Tongue (tissue), 2 donors: Measurements from ENCODE around the gene OAF. TPM values are rescaled to one million over a fixed set of nuclear protein-coding genes. Genes with fewer than 3 reads are reported as not detected.
A peak's percentile ranks its signal among the peaks of the same experiment; 100 is the strongest.

Experiments
- DNase-seq: peaks from one replicate; pipeline ENCODE4 v3.0.0-alpha.2; 2015
- total RNA-seq: library from RNA; depleted of rRNA; stranded (reverse); fragments of >200 nt; gene quantifications from one replicate; pipeline ENCODE4 v1.2.3, GENCODE V29; 2014

Gene OAF
- total RNA-seq, 1 donor from 2014 or later = 43.3 TPM

- no peak for DNase-seq
These were observed 12.1 kb downstream of the OAF start for GRCh38 chr11:120222916-120223315.

GRCh38 chr11:120223793-120224192 lies 13.0 kb downstream of the OAF start:
- DNase-seq = no peak

GRCh38 chr11:120224361-120224760 lies 13.5 kb downstream of the OAF start:
- DNase-seq = no peak

- DNase-seq = peak; percentile 71
These were observed 14.4 kb downstream of the OAF start for GRCh38 chr11:120224972-120225909.

GRCh38 chr11:120226242-120226641 lies 15.4 kb downstream of the OAF start:
- no peak for DNase-seq

GRCh38 chr11:120226714-120227113 lies 15.9 kb downstream of the OAF start:
- no peak for DNase-seq

- no peak for DNase-seq
These were observed 16.5 kb downstream of the OAF start for GRCh38 chr11:120227228-120227852.

- DNase-seq = no peak
These were observed 18.1 kb downstream of the OAF start for GRCh38 chr11:120228794-120229384.

- DNase-seq = peak; percentile 60
These were observed 18.9 kb downstream of the OAF start for GRCh38 chr11:120229451-120230424.

GRCh38 chr11:120230433-120231071 lies 19.7 kb downstream of the OAF start:
- no peak for DNase-seq

- no peak for DNase-seq
These were observed 21.1 kb downstream of the OAF start for GRCh38 chr11:120231963-120232362.

- DNase-seq = no peak
These were observed 22.5 kb downstream of the OAF start for GRCh38 chr11:120233207-120233803.

- peak; percentile 78 for DNase-seq
These were observed 24.3 kb downstream of the OAF start for GRCh38 chr11:120235024-120235628.

GRCh38 chr11:120236169-120237107 lies 25.6 kb downstream of the OAF start:
- DNase-seq = peak; percentile 25

- DNase-seq = no peak
These were observed 28.3 kb downstream of the OAF start for GRCh38 chr11:120238968-120239620.

- DNase-seq = no peak
These were observed 29.1 kb downstream of the OAF start, which contains the start of gene POU2F3 for GRCh38 chr11:120239713-120240640. Gene POU2F3, plus strand, starts transcription at chr11:120240140. Its CDS starts 204 bp downstream, at chr11:120240344.

GRCh38 chr11:120240866-120241265 lies 30.0 kb downstream of the OAF start:
- DNase-seq = no peak
